Thyroid gland (tissue), 4 donors: Measurements from ENCODE around the gene MAL. TPM values are rescaled to one million over a fixed set of nuclear protein-coding genes. Genes with fewer than 3 reads are reported as not detected.

Source experiments
- DNase-seq, 2 donors: peaks; one replicate each; pipeline ENCODE4 v3.0.0-alpha.2; 2019
- H3K27ac ChIP-seq, 3 donors: fragments of 200-600 bp; sonication (generic); 1 replicate in 2 of 3; 2 replicates in 1 of 3; pipeline ENCODE4 v1.5.1; 2016 to 2019; ENCODE audit warnings: mild to moderate bottlenecking in 1 of 3, moderate library complexity in 1 of 3
- H3K27me3 ChIP-seq: fragments of 200-600 bp; sonication (generic); one replicate; pipeline ENCODE4 v1.5.1; 2019
- H3K36me3 ChIP-seq, 2 donors: fragments of 200-600 bp; sonication (generic); one replicate each; pipeline ENCODE4 v1.5.1; 2016 to 2019
- H3K4me1 ChIP-seq, 2 donors: fragments of 200-600 bp; sonication (generic); one replicate each; pipeline ENCODE4 v1.5.1; 2017 to 2019
- H3K4me3 ChIP-seq, 3 donors: fragments of 200-600 bp; sonication (generic); replicated peaks in 1 of 3; 1 replicate in 2 of 3; 2 replicates in 1 of 3; pipeline ENCODE4 v1.5.1; 2016; ENCODE audit warnings: mild to moderate bottlenecking in 1 of 3
- H3K9me3 ChIP-seq: fragments of 200-600 bp; sonication (generic); one replicate; pipeline ENCODE4 v1.5.1; 2017
- CTCF ChIP-seq, 6 experiments: fragments of 200-600 bp in 3 of 6; fragments of 450-650 bp in 3 of 6; sonication (generic) in 3 of 6; IDR thresholded peaks; one replicate each; pipeline ENCODE4 v1.5.1; 2016 to 2019; ENCODE audit warnings: antibody characterized with exemption in 6 of 6, mild to moderate bottlenecking in 2 of 6, inconsistent platforms in 1 of 6, moderate library complexity in 1 of 6
- POLR2A ChIP-seq, 2 donors: fragments of 450-650 bp; IDR thresholded peaks; one replicate each; pipeline ENCODE4 v1.6.1; 2017; ENCODE audit warnings: antibody characterized with exemption in 2 of 2, mild to moderate bottlenecking in 2 of 2, moderate library complexity in 1 of 2
- WGBS, 2 donors: methylation state at CpG; one replicate each; pipeline ENCODE4 v1.1.5; 2017; 5-methylcytosine and 5-hydroxymethylcytosine counted together
- intact Hi-C: fragments of 100-400 bp; cut with DNase I; formaldehyde crosslinking; loops from one replicate; pipeline ENCODE4 v1.15.1; 2023
- total RNA-seq, 4 donors: library from RNA; depleted of rRNA; stranded (reverse); fragments of >200 nt; gene quantifications; one replicate each; pipeline ENCODE4 v1.2.3, GENCODE V29; 2016

Gene MAL
- total RNA-seq, 4 donors from 2014 or later, result 5.6 to 19.3 (median 13.3) TPM

GRCh38 chr2:94980406-94980805, 45.1 kb upstream of the MAL start:
- DNase-seq, result no peak
- 89 to 96% methylated on average over 5 to 9 of the region's 15 CpGs for WGBS, 2 donors
- no peaks in the 10 kb centered on the region for H3K27me3 ChIP-seq

GRCh38 chr2:94982156-94982555, 43.4 kb upstream of the MAL start:
- Histone ChIP-seq H3K9me3 (no peaks in the 10 kb centered on the region), H3K4me3 (no peak overlapping the region), H3K27ac (no peak overlapping the region), H3K27me3 (no peaks in the 10 kb centered on the region), H3K4me1 (no peaks in the 10 kb centered on the region), H3K36me3 (no peaks in the 10 kb centered on the region)
- TF ChIP-seq CTCF (IDR thresholded peaks at IDR 0.05), result no peak
- no peak for TF ChIP-seq POLR2A (IDR thresholded peaks at IDR 0.05)
- DNase-seq, result no peak
- 71 to 81% methylated on average over 6 of the region's 6 CpGs for WGBS, 2 donors
- intact Hi-C loops, result loop anchor here (10.0 kb wide), 1 partner anchor 133 kb away; no protein-coding TSS in a partner anchor

More at GRCh38 chr2:94980406-94980805, 45.1 kb upstream of the MAL start:
- intact Hi-C loops, result loop anchor here (10.0 kb wide), 1 partner anchor 134 kb away; no protein-coding TSS in a partner anchor
- TF ChIP-seq POLR2A (IDR thresholded peaks at IDR 0.05), result no peak
- no peak for TF ChIP-seq CTCF (IDR thresholded peaks at IDR 0.05)
- H3K4me1 ChIP-seq, result no peaks in the 10 kb centered on the region
- H3K36me3 ChIP-seq, result no peaks in the 10 kb centered on the region
- no peak overlapping the region for H3K27ac ChIP-seq
- H3K4me3 ChIP-seq, result no peak overlapping the region
- H3K9me3 ChIP-seq, result no peaks in the 10 kb centered on the region

- Histone ChIP-seq H3K4me1 (no peaks in the 10 kb centered on the region), H3K27me3 (no peaks in the 10 kb centered on the region)
Measured at GRCh38 chr2:94982675-94983074, 42.8 kb upstream of the MAL start.

GRCh38 chr2:94984964-94985575, 40.4 kb upstream of the MAL start:
- Histone ChIP-seq H3K4me3 (no peak overlapping the region), H3K4me1 (no peaks in the 10 kb centered on the region), H3K27me3 (no peaks in the 10 kb centered on the region), H3K9me3 (no peaks in the 10 kb centered on the region), H3K36me3 (no peaks in the 10 kb centered on the region), H3K27ac (no peak overlapping the region)
- WGBS, 2 donors, result 57 to 62% methylated on average over 9 of the region's 9 CpGs
- no peak for DNase-seq
- intact Hi-C loops, result loop anchor here (10.0 kb wide), 1 partner anchor 130 kb away; no protein-coding TSS in a partner anchor
- TF ChIP-seq CTCF (IDR thresholded peaks at IDR 0.05), result no peak
- TF ChIP-seq POLR2A (IDR thresholded peaks at IDR 0.05), result no peak

More at GRCh38 chr2:94982675-94983074, 42.8 kb upstream of the MAL start:
- H3K36me3 ChIP-seq, result no peaks in the 10 kb centered on the region
- intact Hi-C loops, result loop anchor here (10.0 kb wide), 1 partner anchor 132 kb away; no protein-coding TSS in a partner anchor
- WGBS, 2 donors, result 30 to 37% methylated on average over 3 of the region's 3 CpGs
- DNase-seq, result peak in 1 of 2 donors; percentile 15
- H3K27ac ChIP-seq, result no peak overlapping the region
- H3K4me3 ChIP-seq, result no peak overlapping the region
- no peaks in the 10 kb centered on the region for H3K9me3 ChIP-seq
- TF ChIP-seq CTCF (IDR thresholded peaks at IDR 0.05), result no peak
- TF ChIP-seq POLR2A (IDR thresholded peaks at IDR 0.05), result no peak

- no peak overlapping the region for H3K4me3 ChIP-seq
- H3K27ac ChIP-seq, result no peak overlapping the region
- intact Hi-C loops, result loop anchor here (10.0 kb wide), 1 partner anchor 129 kb away; no protein-coding TSS in a partner anchor
- no peak for DNase-seq
- no peaks in the 10 kb centered on the region for H3K9me3 ChIP-seq
- 85 to 86% methylated on average over 5 of the region's 5 CpGs for WGBS, 2 donors
- no peaks in the 10 kb centered on the region for H3K27me3 ChIP-seq
- H3K4me1 ChIP-seq, result no peaks in the 10 kb centered on the region
- no peaks in the 10 kb centered on the region for H3K36me3 ChIP-seq
- TF ChIP-seq CTCF (IDR thresholded peaks at IDR 0.05), result no peak
Measured at GRCh38 chr2:94985636-94986035, 39.9 kb upstream of the MAL start.
